Neuron (in vitro differentiated cells): ENCODE data around the gene FHIT.

Experiments used
- H2AFZ ChIP-seq: one replicate; pipeline ENCODE4 v1.6.1; 2013; ENCODE audit warnings: low read depth, mild to moderate bottlenecking, inconsistent platforms, low read length, moderate library complexity
- H3K27me3 ChIP-seq: one replicate; pipeline ENCODE4 v1.6.1; 2013; ENCODE audit warnings: low read length; ENCODE audit not compliant: insufficient read depth
- H3K36me3 ChIP-seq: one replicate; pipeline ENCODE4 v1.6.1; 2013; ENCODE audit warnings: low read length; ENCODE audit not compliant: insufficient read depth
- H3K4me1 ChIP-seq: one replicate; pipeline ENCODE4 v1.6.1; 2013; ENCODE audit warnings: low read length; ENCODE audit not compliant: insufficient read depth
- H3K4me3 ChIP-seq: 2 replicates; pipeline ENCODE4 v1.5.1; 2013; ENCODE audit warnings: mild to moderate bottlenecking, low read length, moderate library complexity
- H3K9me3 ChIP-seq: one replicate; pipeline ENCODE4 v1.6.1; 2013; ENCODE audit warnings: low read length

The FHIT gene

DNA sequence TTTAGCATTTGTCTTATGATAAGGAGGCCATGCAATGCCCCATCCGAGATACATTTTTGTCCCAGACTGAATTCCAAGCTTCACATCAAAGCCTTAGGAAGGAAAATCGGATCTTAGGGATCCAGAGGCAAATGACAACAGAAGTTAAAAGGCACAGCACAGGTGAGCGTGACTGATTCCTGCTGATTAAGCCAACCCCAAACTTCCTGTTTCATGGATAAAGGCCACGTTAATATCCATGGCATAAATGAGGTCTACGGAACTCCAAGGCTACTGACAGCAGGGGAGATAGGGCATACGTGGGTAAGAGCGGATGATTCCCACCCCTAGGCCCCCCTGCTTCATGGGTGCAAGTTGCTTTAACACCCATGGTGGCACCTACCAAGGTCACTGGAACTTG is 471.6 kb downstream of the FHIT start:
- Histone ChIP-seq H2AFZ (no peak overlapping the region), H3K4me3 (no peak overlapping the region), H3K4me1 (no peaks in the 10 kb centered on the region), H3K9me3 (peaks cover 3% of the 10 kb centered on the region), H3K36me3 (no peaks in the 10 kb centered on the region), H3K27me3 (no peaks in the 10 kb centered on the region)

DNA sequence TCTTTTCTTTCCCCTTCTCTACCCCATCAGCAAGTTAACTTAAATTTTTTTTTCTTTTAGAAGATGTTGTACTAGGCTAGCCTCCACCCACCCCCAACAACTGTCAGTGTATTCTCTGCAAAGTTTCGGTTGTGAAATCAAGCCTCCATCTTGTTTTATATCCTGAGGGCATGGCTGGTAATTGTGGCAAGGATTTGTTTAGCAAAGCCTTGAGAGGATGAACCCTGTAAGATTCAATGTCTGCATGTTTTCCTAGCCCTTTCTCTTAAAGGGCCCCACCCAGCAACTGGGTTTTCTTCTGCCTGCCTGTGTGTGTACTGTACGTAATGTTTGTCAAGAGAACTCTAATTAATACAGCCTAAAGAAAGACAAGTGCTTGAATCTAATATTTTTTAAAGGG is 475.3 kb downstream of the FHIT start:
- Histone ChIP-seq H3K4me1 (no peaks in the 10 kb centered on the region), H2AFZ (no peak overlapping the region), H3K4me3 (no peak overlapping the region), H3K9me3 (peaks cover 3% of the 10 kb centered on the region), H3K27me3 (no peaks in the 10 kb centered on the region), H3K36me3 (no peaks in the 10 kb centered on the region)

DNA sequence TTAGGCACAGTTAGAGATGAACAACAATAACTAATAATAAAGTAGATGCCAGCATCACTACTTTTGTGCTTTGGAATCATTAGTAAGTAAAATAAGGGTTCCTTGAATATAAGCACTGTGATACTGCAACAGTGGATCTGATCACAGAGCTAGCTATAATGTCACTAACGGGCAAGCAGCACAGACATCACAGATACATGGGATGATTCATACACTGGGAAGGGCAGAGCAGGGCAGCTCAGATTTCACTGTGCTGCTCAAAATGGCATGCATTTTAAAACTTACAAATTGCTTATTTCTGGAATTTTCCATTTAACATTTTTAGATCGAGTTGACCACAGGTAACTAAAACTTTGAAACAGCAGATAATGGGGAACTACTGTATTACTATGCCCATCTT is 476.6 kb downstream of the FHIT start:
- H3K4me3 ChIP-seq = no peak overlapping the region

DNA sequence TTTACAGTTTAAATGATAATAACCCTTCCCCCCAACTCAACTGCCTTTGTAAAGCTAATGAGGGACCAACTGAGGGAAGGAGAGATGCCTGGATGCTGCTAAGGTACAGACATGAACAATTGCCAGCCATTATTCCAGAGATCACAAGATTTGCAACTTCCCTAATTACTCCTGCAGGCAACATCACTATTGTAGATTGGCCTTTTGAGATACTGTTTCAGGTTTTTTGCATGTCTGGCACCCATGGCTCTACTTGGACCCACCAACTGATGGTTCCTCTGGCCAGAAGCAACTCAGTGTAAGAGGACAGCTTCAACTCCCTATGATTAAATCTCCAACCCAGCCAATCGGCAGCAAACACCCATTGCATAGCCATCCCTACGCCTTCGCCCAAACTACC is 478.7 kb downstream of the FHIT start:
- Histone ChIP-seq H3K27me3 (no peaks in the 10 kb centered on the region), H3K4me3 (no peak overlapping the region), H2AFZ (no peak overlapping the region), H3K4me1 (no peaks in the 10 kb centered on the region), H3K36me3 (no peaks in the 10 kb centered on the region), H3K9me3 (peaks cover 3% of the 10 kb centered on the region)

More for the DNA sequence above, 476.6 kb downstream of the FHIT start:
- no peaks in the 10 kb centered on the region for H3K27me3 ChIP-seq
- peaks cover 3% of the 10 kb centered on the region for H3K9me3 ChIP-seq
- H3K36me3 ChIP-seq = no peaks in the 10 kb centered on the region
- H2AFZ ChIP-seq = no peak overlapping the region
- H3K4me1 ChIP-seq = no peaks in the 10 kb centered on the region

DNA sequence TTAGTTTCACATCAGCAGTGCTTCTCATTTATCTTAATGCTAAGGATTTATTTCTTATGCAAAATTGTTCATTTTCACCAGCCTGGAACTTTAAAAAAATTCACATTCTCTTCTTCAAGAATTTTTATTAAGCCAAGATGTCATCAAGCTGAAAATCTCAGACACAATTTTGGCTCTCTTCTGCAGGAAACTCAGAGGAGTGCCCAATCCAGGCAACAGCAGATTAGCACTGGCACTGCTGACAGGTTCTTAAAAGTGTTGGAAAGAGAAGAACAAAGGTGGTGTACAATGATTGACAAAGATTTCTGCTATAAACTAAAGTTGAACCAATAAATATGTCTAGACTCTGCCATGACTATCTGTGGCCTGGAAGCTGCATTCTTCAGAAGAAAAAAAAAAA is 479.5 kb downstream of the FHIT start:
- Histone ChIP-seq H3K36me3 (no peaks in the 10 kb centered on the region), H3K4me1 (no peaks in the 10 kb centered on the region), H2AFZ (no peak overlapping the region), H3K4me3 (no peak overlapping the region), H3K9me3 (peaks cover 3% of the 10 kb centered on the region), H3K27me3 (no peaks in the 10 kb centered on the region)

DNA sequence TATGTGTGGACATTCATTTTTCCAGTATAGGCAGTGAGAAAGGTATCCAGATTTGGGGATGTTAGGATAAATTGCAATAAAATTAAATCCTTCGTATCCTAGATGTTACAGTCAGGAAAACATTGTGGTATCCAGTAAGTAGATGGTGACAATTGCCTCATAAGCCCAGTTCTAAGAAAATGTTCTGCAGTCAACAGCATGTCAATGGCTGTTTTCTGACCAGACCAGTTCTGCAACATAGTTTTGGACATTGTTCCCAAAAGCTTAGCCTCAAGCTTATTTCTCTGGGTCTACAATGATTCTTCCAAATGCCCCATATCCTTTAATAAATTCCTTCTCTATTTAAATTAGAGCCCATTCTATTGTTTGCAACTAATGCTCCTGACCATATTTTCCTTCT is 480.7 kb downstream of the FHIT start:
- Histone ChIP-seq H3K4me1 (no peaks in the 10 kb centered on the region), H3K27me3 (no peaks in the 10 kb centered on the region), H3K36me3 (no peaks in the 10 kb centered on the region)

DNA sequence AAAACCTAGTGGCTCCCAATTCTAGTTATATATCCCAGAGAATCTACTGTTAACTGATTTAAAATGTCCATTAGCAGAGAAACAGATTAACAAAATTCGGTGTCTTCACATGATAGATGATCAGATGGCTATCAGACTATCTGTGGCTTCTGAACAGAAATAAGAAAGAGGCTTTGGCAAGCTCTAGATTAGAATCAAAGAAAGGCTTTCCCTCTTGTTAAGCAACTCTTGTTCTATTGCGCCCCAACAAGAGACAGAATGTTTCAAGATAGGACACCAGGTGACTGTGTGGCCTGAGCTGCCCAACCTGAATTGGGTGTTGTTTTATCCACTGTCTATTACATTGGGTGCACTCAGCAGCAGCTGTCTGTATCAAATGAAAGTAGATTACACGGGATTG is 483.7 kb downstream of the FHIT start:
- no peaks in the 10 kb centered on the region for H3K36me3 ChIP-seq
- no peak overlapping the region for H3K4me3 ChIP-seq

More for the DNA sequence above, 480.7 kb downstream of the FHIT start:
- Histone ChIP-seq H3K4me3 (no peak overlapping the region), H3K9me3 (peaks cover 3% of the 10 kb centered on the region), H2AFZ (no peak overlapping the region)

DNA sequence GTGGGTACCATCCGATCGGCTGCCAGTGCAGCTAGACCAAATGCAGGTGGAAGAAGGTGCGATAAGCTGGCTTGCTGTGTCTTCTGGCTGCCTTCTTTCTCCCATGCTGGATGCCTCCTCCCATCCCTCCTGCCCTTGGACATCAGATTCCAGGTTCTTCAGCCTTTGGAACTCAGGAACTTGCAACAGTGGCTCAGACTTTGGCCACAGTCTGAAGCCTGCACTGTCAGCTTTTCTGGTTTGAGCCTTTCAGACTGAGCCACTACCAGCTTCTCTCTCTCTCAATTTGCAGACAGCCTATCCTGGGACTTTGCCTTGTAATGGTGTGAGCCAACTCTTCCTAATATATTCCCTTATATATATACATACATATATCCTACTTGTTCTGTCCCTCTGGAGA is 485.5 kb downstream of the FHIT start:
- Histone ChIP-seq H3K27me3 (no peaks in the 10 kb centered on the region), H2AFZ (no peak overlapping the region), H3K4me3 (no peak overlapping the region)

More for the DNA sequence above, 483.7 kb downstream of the FHIT start:
- no peaks in the 10 kb centered on the region for H3K4me1 ChIP-seq
- H3K27me3 ChIP-seq = no peaks in the 10 kb centered on the region
- H3K9me3 ChIP-seq = no peaks in the 10 kb centered on the region
- no peak overlapping the region for H2AFZ ChIP-seq

DNA sequence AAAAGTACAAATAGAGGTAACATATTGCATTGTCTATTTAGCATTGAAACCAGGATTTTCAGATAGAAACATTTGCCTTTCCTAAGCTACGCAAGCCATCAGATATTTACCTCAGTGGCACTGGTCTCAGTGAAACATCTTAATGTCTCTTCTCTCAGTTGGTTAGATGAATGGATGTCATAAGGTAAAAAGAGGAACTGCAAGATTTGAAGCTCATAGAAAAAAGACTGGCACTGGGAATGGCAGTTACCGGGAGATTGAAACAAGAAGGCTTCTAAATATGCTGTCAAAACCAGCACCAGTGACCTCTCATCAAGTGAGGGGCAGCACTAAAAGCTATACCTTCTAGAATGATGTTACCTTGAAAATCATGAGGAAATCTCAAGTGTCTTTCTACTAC is 486.4 kb downstream of the FHIT start:
- Histone ChIP-seq H3K4me3 (no peak overlapping the region), H2AFZ (no peak overlapping the region), H3K4me1 (peaks cover 4% of the 10 kb centered on the region), H3K27me3 (no peaks in the 10 kb centered on the region), H3K9me3 (no peaks in the 10 kb centered on the region), H3K36me3 (no peaks in the 10 kb centered on the region)

More for the DNA sequence above, 485.5 kb downstream of the FHIT start:
- Histone ChIP-seq H3K9me3 (no peaks in the 10 kb centered on the region), H3K36me3 (no peaks in the 10 kb centered on the region), H3K4me1 (peaks cover 4% of the 10 kb centered on the region)

DNA sequence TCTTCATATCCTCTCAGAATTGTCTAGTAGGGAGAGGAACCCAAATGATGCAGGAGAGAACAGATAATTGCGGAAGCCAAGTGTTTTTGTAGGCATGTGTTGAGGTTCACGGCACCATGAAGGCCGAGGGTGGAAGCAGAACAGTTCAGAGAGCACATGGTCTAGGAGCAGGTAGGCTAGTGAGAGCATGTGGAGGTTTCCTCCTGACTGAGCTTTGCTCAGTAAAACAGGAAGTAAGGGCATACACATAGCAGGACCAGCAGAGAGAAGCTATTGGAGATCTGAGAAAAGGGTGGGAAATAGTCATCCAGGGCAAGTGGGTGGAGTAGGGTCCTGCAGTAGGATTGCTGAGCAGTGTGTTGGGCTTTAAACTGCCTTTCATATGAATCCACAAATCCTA is 491.1 kb downstream of the FHIT start:
- Histone ChIP-seq H3K4me3 (no peak overlapping the region), H3K9me3 (no peaks in the 10 kb centered on the region), H2AFZ (no peak overlapping the region), H3K27me3 (no peaks in the 10 kb centered on the region), H3K36me3 (no peaks in the 10 kb centered on the region), H3K4me1 (peaks cover 4% of the 10 kb centered on the region)

DNA sequence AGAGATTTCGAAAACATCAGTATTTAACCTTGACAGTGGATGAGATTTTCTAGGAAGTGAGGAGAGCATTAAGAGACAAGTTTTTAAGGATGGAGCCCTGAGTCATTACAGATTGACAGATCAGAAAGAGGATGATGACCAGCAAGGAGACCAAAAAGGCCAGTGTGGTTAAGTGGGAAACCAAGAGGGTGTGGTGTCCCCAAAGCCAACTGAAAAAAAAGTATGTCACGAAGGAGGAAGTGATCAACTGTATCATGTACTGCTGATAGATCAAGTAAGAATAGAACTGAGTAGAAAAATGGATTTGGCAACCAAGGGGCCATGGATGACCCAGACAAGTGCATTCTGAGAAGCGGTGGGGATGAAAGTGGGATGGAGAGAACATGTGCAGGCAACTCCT is 491.8 kb downstream of the FHIT start:
- H3K9me3 ChIP-seq = no peaks in the 10 kb centered on the region
- no peaks in the 10 kb centered on the region for H3K27me3 ChIP-seq
- H3K4me3 ChIP-seq = no peak overlapping the region
- H3K36me3 ChIP-seq = no peaks in the 10 kb centered on the region
- peaks cover 4% of the 10 kb centered on the region for H3K4me1 ChIP-seq
- no peak overlapping the region for H2AFZ ChIP-seq

DNA sequence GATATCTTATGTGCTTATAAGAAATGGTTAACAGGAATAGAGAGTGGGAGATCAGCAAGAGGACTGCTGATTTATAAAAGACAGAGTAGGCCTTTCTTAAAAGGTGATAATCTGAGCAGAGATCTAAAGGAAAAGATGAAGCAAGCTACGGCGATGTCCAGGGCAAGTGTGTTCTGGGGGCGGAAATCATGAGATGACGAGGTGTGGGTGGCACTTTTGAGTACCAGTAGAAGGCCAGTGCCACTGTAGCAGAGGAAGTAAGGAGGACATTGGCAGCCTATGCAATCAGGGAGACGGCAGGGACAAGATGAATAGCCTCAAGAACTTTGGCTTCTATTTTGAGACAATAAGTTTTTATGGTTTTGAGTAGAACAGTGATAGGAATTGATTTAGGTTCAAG is 492.4 kb downstream of the FHIT start:
- Histone ChIP-seq H3K27me3 (no peaks in the 10 kb centered on the region), H3K36me3 (no peaks in the 10 kb centered on the region), H3K9me3 (no peaks in the 10 kb centered on the region), H3K4me1 (peaks cover 4% of the 10 kb centered on the region), H2AFZ (no peak overlapping the region), H3K4me3 (no peak overlapping the region)

DNA sequence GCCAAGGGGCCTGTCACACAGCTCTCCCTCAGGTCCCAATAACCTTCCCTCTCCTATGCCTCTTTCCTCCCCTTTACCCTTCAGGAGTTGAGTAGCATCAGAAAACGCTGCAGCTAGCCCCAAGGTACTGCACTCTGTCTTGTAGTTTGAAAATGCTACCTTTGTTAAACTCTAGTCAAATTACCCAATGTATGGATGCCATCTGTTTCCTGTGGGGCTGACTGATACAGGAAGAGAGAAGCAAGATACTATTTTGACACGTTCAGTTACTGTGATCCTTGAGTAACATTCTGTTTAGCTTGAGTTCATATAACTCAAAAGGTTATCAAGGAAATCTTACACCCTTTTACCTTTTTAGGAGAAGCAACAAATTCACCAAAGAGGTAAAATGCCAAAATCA is 493.1 kb downstream of the FHIT start:
- Histone ChIP-seq H2AFZ (no peak overlapping the region), H3K9me3 (no peaks in the 10 kb centered on the region), H3K4me1 (peaks cover 4% of the 10 kb centered on the region), H3K36me3 (no peaks in the 10 kb centered on the region), H3K4me3 (no peak overlapping the region), H3K27me3 (no peaks in the 10 kb centered on the region)

DNA sequence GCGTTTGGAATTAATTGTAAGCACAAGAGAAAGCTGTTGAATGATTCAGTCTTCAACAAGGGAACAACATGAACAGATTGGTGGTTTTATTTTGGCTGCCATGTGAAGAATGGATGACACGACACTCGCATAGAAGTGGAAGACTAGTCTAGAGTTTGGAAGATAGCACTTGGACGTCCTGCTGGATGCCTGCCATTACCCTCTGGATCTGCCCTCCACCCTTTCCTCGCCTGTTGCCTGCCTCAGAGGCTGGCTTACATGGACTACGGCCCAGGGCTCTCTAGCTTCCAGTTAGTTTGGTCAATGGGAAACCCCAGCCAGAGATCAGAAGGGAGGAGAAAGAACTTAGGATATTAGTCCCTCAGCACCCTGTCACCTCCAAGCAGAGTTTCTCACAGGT is 493.5 kb downstream of the FHIT start:
- H3K4me1 ChIP-seq = peaks cover 8% of the 10 kb centered on the region
- no peaks in the 10 kb centered on the region for H3K27me3 ChIP-seq
- no peaks in the 10 kb centered on the region for H3K36me3 ChIP-seq
- H3K9me3 ChIP-seq = no peaks in the 10 kb centered on the region
- H2AFZ ChIP-seq = no peak overlapping the region
- no peak overlapping the region for H3K4me3 ChIP-seq
